Measurements from ENCODE around the gene SLC7A8.

The SLC7A8 gene

DNA sequence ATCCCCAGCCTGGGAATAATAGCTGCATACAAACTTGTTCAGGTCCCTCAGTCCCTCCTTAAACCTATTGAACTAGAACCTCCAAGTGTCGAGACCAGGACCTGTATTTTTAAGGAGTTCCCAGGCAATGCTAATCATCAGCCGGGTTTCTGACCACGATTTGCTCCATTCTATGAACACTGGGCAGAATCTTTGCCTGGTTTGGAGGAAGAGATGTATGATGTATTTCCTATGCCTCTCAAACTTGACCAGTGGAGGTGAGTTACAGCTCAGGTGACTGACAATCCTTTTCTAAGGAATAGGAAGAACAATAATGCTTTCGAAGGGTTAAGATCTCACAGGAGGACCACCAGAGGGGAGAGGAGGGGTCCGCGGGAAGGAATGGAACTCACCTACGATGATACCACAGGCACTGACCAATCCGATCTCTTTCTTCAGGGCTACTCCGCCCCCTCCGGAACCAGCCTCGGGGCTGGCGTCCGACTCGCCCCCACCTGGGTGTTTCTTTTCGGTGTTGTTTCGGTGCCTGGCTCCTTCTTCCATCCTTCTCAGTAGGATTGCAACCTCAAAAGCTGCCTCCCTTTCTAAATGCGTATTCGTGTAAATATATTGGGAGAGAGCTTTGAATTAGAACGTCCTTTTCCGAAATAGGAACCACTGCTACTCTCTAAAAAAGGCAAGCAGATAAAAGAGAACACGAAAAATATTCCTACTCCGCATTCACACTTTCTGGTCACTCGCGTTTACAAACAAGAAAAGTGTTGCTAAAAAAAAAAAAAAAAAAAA is 895 bp downstream of the SLC7A8 start:
- DNase-seq (ENCODE audit: low read depth) = no peak

DNA sequence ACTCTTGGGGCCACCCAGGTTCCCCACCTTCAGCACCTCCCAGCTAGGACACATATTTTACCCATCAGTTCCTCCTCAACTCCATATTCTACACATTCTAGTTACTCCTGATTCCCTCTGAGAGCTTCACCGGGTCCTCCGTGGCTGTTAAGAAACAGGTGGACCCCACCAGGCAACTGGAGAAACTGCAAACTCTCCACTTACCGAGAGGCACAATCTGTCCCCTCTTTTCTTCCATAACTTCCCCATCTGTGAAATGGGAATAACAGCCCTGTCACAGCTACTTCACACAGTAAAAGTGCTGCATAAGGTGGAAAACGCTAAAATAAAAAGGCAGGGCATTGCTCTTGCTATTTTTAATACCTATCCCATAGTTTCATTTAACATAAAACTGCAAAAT is 1.5 kb downstream of the SLC7A8 start:
- DNase-seq (ENCODE audit: low read depth) = no peak

DNA sequence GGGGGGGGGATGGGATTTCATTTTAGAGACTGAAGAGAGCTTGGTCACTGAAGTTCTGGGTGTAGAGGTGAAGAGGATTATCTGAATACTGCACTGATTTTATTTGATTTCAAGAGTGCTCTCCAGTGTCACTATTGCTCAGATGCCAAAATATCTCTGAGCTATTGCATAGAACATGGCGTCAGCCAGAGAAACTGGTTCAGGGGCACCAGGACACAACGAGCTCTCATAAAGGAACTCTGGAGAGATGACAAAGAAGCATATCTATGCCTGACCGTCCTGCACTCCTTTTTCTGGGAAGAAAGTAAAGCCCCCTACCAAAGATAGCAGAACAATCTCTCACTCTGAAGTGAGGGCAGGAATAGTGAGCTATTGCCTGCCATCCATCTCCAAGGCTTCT is 2.0 kb downstream of the SLC7A8 start:
- DNase-seq (ENCODE audit: low read depth) = no peak

DNA sequence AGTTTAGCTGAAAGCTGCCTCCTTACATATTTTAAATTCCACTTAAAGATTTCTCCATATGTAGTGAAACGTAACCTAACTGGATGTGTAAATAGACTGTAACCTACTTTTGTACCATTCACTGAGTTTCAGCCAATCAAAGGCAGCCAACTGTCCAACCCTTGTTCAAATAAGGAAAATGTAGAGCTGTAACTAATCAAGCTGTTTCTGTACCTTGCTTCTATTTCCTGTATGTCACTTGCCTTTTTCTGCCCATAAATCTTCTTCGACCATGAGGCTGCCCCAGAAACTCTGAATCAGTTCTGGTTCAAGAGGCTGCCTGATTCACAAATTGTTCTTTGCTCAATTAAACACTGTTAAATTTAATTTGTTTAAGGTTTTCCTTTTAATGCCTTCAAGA is 6.3 kb downstream of the SLC7A8 start:
- DNase-seq (ENCODE audit: low read depth) = no peak

DNA sequence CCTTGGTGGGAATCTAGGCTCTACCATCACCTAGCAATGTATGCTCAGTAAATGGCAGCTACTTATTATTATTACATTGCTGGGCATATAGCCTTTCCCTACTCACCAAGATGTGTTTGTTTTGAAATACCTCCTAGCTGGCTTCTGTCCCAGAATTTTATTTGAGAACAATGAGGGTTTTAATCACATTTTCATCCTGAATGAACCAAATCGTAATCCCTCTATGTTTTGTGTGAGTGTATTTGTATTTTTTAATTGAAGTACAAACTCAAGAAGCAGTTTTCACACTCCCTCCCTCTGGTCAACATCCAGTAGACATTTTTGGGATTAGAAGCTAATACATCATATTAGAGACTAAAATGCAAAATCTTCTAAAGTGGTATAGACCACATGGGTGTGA is 7.6 kb downstream of the SLC7A8 start:
- no peak for DNase-seq (ENCODE audit: low read depth)

DNA sequence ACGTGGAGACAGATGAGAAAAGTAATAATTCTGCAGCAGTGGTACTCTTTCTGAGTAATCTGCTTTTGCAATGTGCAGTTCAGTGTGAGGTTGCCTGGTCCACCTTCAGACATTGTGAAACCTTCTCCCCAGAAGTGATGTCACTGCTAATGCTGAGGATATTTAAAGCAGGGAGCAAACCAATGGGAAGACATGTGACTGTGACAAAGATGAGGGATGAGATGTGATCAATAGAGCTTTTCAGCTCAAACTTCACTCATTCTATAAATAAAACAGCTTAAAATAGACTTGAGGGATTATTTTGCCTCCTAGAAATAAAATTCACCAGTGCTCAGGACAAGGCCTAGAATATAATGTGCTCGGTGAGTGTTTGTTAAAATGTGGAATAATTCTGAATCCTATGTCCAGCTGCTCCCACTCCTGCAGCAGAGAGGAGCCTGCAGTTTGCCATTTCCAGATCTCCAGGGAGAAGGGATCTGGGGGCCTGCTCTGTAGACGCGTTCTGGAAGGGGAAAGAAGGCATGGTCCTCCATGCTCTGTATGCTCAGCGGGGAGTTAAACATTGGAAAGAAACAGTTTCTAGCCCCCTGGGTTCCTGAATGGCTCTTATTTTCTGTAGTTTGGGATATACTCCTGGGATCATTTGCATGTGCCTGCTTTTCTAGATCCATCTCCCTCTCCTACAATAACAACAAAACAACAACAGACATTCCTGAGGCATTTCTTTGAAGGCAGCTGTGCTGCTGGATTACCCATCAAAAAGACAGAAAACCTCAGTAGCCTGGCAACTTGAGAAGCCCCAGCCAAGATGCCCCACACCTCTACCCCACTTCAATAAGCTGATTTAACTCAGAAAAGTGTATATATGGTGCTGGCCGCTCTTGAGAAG is 8.9 kb downstream of the SLC7A8 start:
- no peak for DNase-seq (ENCODE audit: low read depth)

DNA sequence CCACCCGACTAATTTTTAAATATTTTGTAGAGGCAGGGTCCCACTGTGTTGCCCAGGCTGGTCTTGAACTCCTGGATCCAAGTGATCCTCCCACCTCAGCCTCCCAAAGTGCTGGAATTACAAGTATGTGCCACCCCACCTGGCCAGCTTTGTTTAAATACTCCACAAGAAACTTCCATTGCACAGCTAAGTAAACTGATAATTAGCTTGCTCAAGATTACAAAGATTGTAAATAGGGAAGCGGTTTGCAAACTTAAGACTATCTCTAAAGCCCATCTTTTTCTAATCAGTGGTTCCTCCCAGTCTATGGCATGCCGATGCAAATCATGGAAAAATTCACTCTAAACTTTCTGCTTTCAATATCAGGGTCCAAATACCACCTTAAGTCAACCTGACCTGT is 9.7 kb downstream of the SLC7A8 start:
- DNase-seq (ENCODE audit: low read depth) = no peak

DNA sequence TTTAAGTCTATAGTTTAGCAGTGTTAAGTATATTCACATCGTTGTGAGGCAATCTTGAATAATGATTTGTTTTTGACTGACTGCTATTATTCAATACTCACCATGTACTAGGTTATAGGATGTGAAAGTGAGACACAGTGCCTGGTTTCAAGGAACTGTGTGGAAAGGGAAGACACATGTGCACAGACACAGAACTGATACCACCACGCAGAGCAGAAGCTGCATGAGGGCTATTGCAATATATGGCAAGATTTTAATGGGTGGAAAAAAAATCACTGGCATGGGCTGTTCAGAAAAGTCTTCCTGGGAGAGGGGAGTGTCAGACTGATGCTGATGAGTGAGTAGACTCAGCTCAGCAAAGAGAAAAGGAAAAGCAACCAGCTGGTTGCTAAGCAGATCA is 10.4 kb downstream of the SLC7A8 start:
- DNase-seq (ENCODE audit: low read depth) = no peak

DNA sequence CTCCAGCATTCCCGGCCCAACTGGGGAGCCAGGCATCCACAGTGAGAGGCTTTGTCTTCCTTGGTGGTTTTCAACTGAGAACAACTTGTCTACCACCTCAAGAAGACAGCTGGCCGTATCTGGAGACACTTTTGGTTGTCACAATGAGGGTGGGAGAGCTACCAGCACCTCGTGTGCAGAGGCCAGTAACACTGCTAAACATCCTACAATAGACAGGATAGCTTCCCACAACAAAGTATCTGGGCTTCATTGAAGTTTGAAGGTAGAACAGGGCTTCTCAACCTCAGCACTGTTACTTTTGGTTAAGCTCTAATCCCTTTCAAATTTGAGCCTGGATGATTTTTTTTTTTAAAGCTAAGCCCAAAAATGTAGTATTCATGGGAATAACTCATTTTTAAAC is 10.9 kb downstream of the SLC7A8 start:
- no peak for DNase-seq (ENCODE audit: low read depth)

DNA sequence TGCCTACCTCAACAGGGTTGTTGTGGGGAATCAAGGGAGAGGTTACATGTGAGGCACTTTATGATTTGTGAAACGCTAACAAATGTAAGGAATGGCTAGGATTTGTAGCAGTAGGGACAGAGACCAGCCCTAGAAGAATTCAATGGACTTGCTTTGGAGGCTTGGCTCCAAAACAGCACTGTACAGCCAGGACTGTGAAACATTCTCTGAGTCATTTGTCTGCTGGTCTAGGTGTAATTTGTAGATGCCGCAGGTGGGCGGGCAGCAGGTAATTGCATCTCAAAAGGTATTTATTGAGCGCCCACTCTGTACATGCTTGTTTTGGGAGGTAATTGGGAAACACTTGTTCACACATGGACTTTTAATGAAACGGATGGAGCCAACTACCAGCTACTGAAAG is 11.4 kb downstream of the SLC7A8 start:
- DNase-seq (ENCODE audit: low read depth) = no peak

DNA sequence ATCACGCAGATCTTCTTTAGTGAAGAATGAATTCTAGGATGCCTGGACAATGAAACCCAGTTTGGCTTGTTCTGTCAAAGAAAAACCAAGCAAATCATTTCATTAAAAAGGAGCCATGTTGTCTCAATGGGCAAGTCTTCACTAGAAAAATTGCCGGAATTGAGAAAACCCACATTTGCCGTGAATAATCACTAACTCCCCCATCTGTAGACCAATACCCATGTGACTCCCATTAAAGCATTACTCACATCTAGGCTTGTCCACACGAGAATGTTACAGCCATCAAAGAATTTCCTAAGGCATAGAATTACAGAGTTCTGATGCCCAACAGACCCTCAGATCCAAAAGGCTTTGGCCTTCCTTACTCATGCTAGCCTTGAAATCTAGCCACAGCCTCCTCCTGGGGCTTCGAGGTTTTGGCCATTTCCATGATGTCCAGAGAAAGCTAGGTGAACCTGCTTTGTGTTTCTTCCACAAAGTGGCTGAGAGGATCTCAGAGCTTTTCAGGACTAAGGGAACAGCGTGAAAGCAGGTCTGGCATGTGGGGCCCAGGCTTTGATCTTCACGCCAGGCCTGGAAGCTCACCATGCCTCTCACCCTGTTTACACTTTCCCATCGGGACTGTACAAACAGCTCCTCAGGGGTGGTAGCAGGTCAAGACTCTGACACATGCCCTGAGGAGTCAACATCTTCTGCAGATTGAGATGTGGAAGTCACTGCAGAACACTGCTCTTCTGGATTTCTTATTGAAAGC is 12.1 kb downstream of the SLC7A8 start:
- DNase-seq (ENCODE audit: low read depth) = no peak

DNA sequence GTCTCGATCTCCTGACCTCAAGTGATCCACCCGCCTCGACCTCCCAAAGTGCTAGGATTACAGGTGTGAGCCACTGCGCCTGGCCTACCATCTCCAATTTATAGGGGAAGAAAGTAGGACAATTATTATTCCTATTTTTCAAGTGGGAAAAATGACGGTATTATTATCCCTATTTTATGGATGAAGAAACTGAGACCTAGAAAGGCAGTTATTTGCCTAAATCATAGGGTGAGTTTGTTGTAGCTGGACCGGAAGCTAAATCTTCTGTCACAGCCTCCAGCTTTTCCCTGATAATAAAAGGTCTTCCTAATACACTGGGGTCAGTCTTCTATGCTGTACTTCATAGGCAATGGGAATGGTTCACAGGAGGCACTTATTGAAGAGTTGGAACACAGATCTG is 13.8 kb downstream of the SLC7A8 start:
- no peak for DNase-seq (ENCODE audit: low read depth)

DNA sequence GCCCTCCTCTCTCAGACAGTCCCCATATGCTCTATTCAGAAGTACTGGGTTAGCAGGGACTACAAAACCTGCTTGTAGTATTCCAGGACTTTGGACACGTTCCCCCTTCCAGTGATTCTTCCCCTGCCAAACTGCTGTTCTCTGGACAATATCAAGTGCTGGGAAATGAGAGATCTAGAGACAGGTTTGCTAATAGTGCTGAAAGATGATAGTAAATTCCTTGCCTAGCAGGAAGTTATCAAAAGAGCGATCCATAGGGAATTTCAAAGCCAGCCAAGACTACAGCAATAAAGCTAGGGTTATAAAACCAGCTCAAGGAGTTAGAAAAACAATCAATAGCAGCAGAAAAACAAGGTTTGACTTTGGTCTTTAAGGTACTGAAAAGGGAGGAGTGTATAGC is 15.2 kb downstream of the SLC7A8 start:
- no peak for DNase-seq (ENCODE audit: low read depth)

DNA sequence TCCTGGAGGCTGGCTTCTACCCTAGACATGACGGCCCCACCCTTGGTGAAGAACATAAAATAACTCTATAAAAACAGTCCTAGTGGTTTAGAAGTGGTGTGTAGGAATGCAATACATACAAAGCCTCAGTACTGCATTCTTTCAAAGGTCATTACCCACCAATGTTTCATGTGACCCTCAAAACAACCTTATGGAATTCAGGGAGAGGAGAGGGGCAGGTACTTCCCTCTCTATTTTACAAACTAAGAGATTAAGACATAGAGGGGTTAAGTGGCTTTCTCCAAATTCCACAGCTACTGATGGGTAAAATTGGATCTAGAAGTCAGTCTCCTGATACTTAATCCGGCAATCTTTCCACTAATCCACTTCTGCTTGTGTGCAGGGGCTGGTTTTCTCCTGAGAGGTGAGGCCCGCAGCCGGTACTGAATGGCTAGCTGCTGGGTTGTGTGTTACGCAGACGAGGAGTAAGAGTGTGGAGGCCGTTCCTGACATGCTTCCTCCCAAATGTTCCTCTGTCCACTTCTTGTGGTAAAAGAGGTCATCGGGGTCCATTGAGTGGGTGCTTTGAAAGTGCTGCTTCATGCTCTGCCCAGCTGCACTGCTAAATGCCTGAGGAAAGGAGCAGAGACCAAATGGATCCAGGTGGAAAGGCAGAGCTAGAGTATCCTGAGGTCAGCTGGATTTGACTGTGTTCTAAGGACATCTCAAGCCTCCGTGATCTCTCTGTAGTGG is 16.2 kb downstream of the SLC7A8 start:
- no peak for DNase-seq (ENCODE audit: low read depth)

DNA sequence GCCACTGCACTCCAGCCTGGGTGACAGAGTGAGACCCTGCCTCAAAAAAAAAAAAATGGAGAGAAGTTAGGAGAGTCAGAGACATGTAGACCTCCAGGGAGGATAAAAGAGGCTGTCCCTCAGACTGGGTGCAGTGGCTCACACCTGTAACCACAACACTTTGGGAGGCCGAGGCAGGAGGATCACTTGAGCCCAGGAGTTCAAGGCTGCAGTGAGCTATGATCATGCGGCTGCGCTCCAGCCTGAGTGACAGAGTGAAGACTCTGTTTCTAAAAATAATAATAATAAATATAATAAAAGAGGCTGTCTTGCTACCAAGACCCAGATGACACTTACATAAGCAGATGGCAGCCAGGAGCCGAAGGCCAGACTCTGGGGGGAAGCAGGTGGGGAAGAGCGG is 18.5 kb downstream of the SLC7A8 start:
- no peak for DNase-seq (ENCODE audit: low read depth)

DNA sequence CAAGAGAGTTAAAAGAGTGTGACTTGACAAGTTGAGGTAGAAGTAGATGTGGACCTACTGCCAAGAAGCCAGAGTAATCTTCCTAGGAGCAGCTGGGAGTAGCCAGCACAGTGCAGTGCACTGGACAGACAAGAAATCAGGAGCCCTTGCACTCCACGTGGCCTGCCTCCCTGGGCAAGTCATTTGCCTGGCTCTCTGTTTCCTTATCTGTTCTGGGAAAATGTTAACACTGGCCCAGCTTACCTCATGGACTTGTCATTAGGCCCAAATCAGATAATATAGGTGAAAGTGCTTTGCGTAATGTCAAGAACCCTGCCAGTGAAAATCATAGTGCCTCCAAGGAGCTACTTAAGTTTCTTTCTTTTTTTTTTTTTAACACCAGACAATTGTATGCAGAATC is 19.2 kb downstream of the SLC7A8 start:
- DNase-seq (ENCODE audit: low read depth) = no peak

DNA sequence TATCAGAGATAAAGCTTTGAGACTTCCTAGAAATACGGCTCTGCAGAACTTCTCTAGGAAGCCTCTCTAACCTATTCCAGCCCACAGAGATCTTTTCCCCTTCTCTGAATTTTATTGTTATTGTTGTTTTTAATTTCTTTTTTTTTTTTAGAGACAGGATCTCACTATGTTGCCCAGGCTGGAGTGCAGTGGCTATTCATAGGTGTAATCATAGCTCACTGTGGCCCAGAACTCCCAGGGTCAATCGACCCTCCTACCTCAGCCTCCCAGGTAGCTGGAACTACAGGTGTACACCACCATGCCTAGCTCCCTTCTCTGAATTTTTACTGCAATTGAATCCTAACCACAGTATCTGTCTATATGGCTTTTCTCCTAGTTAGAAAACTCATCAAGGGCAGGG is 19.6 kb downstream of the SLC7A8 start:
- no peak for DNase-seq (ENCODE audit: low read depth)

DNA sequence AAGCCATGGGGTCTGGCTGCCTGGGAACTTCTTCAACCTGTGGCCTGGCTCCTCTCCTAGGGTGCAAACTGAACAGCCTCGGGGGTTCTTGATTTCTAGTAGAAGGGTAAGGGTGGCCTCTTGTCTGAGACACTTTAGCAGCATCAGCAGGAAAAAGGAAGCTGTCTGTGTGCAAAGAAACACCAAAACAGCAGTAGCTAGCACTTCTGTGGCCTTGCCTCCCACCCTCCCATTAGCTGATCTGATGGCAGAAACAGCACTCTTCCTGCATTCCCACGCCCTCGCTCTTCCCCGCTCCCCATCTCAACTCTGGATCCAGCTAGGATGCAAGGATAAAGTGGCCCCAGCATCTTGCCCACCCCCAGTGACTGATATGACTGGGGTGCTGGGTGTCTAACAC is 20.7 kb downstream of the SLC7A8 start:
- DNase-seq (ENCODE audit: low read depth) = no peak

DNA sequence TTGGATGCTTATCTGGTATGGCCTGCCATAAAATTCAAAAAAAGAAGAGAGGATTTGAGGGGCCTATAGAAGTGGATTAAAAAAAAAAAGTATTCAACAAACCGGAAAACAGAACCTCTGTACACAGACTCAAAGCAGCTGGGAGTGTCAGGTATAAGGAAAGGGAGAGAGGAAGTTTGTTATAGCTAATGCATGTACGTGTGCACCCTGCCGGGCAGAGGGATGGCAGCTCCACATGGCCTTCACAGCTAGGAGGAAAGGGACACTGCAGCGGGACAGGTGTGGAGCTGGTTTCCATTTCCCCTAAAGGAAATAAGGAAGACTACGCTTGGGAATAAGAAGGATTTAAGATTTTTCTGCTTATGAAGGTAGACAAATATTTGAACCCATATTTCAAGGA is 21.5 kb downstream of the SLC7A8 start:
- DNase-seq (ENCODE audit: low read depth) = no peak

DNA sequence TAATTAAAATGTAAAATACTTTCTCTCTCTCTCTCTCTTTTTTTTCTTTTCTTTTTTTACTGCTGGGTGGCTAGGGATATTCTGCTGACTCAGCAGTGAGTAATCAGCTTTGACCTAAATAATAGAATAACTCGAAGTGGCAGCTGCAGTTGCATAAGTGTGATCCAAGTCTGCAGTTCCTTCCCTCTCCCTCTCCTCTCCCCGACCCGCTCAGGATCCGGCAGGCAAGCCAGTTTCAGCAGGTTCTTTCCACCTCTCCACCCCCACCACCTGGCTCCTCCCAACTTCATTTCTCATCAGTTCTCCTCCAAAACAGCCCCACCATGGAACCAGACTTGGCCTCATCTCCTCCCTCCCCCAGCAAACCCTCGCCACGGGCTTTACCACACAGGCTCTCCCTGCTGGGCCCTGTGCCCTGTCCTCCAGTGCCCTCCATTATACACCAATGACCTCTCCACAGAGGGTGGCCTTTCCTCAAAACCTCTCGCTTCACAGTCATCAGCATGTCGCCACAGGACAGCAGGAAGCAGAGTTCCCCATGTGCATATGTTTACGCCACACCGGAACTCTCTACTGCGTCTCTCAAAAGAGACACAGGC is 22.4 kb downstream of the SLC7A8 start:
- peak; percentile 57 for DNase-seq (ENCODE audit: low read depth)

DNA sequence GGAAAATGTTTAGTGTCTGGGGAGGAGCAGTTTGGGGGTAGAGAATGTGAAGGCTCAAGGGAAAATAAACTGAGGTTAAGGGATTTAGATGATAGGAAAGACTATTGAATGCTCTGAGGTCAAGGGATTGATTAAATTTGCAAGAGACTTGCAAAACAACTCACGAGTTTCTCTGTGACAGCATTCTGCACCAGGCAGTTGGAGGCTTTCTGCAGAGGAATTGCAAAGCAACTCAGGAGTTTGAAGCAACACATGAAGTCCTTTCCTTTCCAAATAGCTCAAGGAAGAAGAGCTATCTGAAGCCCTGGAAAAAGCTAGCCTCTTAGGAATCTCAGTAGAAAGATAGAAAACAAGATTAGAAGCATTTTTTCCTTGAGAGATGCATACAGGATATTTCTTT is 23.9 kb downstream of the SLC7A8 start:
- DNase-seq (ENCODE audit: low read depth) = no peak

DNA sequence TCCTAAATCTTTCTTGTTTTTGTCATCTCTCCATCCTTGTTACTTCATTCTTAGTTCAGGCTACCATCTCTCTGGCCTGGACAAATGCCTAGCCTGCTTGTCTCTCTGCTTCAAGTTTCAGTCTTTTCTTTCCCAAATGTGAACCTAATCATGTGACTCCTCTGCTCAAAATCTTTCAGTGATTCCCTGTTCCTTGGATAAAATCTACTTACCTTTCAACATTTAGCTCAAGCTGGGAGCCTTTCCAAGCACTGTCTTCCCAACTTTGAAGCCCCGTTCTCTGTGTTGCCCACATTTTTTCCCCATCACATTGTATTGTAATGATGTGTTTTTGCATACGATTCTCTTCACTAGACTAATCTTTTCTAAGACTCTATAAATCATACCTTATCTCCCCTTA is 24.7 kb downstream of the SLC7A8 start:
- DNase-seq (ENCODE audit: low read depth) = no peak

Data from fibroblast of the conjunctiva (primary cell).